Testis (tissue), 3 donors: Measurements from ENCODE around the gene NADSYN1. TPM values are rescaled to one million over a fixed set of nuclear protein-coding genes. Genes with fewer than 3 reads are reported as not detected.

ENCODE experiments used
- DNase-seq: peaks from one replicate; pipeline ENCODE4 v3.0.0-alpha.2; 2019
- H3K27ac ChIP-seq, 2 donors: fragments of 200-600 bp; sonication (generic); one replicate each; pipeline ENCODE4 v1.5.1; 2019
- H3K27me3 ChIP-seq: fragments of 200-600 bp; sonication (generic); one replicate; pipeline ENCODE4 v1.5.1; 2019
- H3K36me3 ChIP-seq: fragments of 200-600 bp; sonication (generic); one replicate; pipeline ENCODE4 v1.5.1; 2017; ENCODE audit warnings: low read depth; ENCODE audit errors: missing control alignments
- H3K4me1 ChIP-seq: fragments of 200-600 bp; sonication (generic); one replicate; pipeline ENCODE4 v1.5.1; 2019
- H3K4me3 ChIP-seq, 2 donors: fragments of 200-600 bp; sonication (generic); one replicate each; pipeline ENCODE4 v1.5.1; 2017 to 2019
- H3K9me3 ChIP-seq: fragments of 200-600 bp; sonication (generic); one replicate; pipeline ENCODE4 v1.5.1; 2017
- POLR2A ChIP-seq: fragments of 450-650 bp; IDR thresholded peaks from one replicate; pipeline ENCODE4 v1.6.1; 2017; ENCODE audit warnings: antibody characterized with exemption, mild to moderate bottlenecking, moderate library complexity
- WGBS, 2 donors: methylation state at CpG; one replicate each; pipeline ENCODE4 v1.1.5; 2018; 5-methylcytosine and 5-hydroxymethylcytosine counted together
- intact Hi-C: fragments of 100-400 bp; cut with DNase I; formaldehyde crosslinking; loops from one replicate; pipeline ENCODE4 v1.15.1; 2023; ENCODE audit warnings: low total_unique reads
- polyA plus RNA-seq: library from polyadenylated mRNA; stranded (reverse); fragments of 350-450 nt; fragmentation: Illumina TruSeq; extraction: RNeasy Lipid Tissue Mini Kit (QIAGEN cat#74804); gene quantifications from one replicate; pipeline ENCODE4 v1.2.3, GENCODE V29; 2014; ENCODE audit warnings: low read depth, low replicate concordance; ENCODE audit not compliant: insufficient read depth
- total RNA-seq, 2 donors: library from RNA; depleted of rRNA; stranded (reverse); fragments of >200 nt; gene quantifications; one replicate each; pipeline ENCODE4 v1.2.3, GENCODE V29; 2016
- TF ChIP-seq, protein P1 (sequence below), 3 experiments: fragments of 450-650 bp in 2 of 3; fragments of 200-600 bp in 1 of 3; sonication (generic) in 1 of 3; IDR thresholded peaks; one replicate each; pipeline ENCODE4 v1.5.1; 2016 to 2019; ENCODE audit warnings: antibody characterized with exemption in 3 of 3, mild to moderate bottlenecking in 2 of 3, moderate library complexity in 1 of 3

The NADSYN1 gene
- total and polyA plus RNA-seq, 3 donors from 2014 or later = 75.7 to 91.2 (median 79.4) TPM

GRCh38 chr11:71491531-71491930 lies 38.5 kb downstream of the NADSYN1 start:
- peak; percentile 9 for DNase-seq
- intact Hi-C loops = no loop called here
- Histone ChIP-seq H3K4me1 (peaks cover 5% of the 10 kb centered on the region), H3K36me3 (no peaks in the 10 kb centered on the region), H3K27ac (no peak overlapping the region), H3K9me3 (no peaks in the 10 kb centered on the region), H3K4me3 (no peak overlapping the region), H3K27me3 (no peaks in the 10 kb centered on the region)
- TF ChIP-seq, protein P1, sequence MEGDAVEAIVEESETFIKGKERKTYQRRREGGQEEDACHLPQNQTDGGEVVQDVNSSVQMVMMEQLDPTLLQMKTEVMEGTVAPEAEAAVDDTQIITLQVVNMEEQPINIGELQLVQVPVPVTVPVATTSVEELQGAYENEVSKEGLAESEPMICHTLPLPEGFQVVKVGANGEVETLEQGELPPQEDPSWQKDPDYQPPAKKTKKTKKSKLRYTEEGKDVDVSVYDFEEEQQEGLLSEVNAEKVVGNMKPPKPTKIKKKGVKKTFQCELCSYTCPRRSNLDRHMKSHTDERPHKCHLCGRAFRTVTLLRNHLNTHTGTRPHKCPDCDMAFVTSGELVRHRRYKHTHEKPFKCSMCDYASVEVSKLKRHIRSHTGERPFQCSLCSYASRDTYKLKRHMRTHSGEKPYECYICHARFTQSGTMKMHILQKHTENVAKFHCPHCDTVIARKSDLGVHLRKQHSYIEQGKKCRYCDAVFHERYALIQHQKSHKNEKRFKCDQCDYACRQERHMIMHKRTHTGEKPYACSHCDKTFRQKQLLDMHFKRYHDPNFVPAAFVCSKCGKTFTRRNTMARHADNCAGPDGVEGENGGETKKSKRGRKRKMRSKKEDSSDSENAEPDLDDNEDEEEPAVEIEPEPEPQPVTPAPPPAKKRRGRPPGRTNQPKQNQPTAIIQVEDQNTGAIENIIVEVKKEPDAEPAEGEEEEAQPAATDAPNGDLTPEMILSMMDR (IDR thresholded peaks at IDR 0.05) = no peak
- WGBS, 2 donors = 87 to 96% methylated on average over 4 to 19 of the region's 19 CpGs

GRCh38 chr11:71491940-71492339 lies 38.9 kb downstream of the NADSYN1 start:
- intact Hi-C loops = no loop called here
- no peak for TF ChIP-seq POLR2A
- TF ChIP-seq, protein P1 (IDR thresholded peaks at IDR 0.05) = no peak
- WGBS, 2 donors = 93 to 97% methylated on average over 9 of the region's 9 CpGs

GRCh38 chr11:71495286-71496230 lies 42.6 kb downstream of the NADSYN1 start:
- 94 to 95% methylated on average over 18 to 20 of the region's 20 CpGs for WGBS, 2 donors
- DNase-seq = peak; percentile 4
- no peaks in the 10 kb centered on the region for H3K36me3 ChIP-seq
- no peak overlapping the region for H3K4me3 ChIP-seq
- no peaks in the 10 kb centered on the region for H3K9me3 ChIP-seq
- intact Hi-C loops = no loop called here
- no peaks in the 10 kb centered on the region for H3K27me3 ChIP-seq
- H3K27ac ChIP-seq = no peak overlapping the region
- H3K4me1 ChIP-seq = no peaks in the 10 kb centered on the region
- no peak for TF ChIP-seq POLR2A
- TF ChIP-seq, protein P1 (IDR thresholded peaks at IDR 0.05) = no peak

More at GRCh38 chr11:71491940-71492339, 38.9 kb downstream of the NADSYN1 start:
- Histone ChIP-seq H3K36me3 (no peaks in the 10 kb centered on the region), H3K27ac (no peak overlapping the region), H3K9me3 (no peaks in the 10 kb centered on the region), H3K4me3 (no peak overlapping the region), H3K4me1 (peaks cover 5% of the 10 kb centered on the region), H3K27me3 (no peaks in the 10 kb centered on the region)
- peak; percentile 2 for DNase-seq

GRCh38 chr11:71496421-71496820 lies 43.4 kb downstream of the NADSYN1 start:
- Histone ChIP-seq H3K27me3 (no peaks in the 10 kb centered on the region), H3K4me1 (no peaks in the 10 kb centered on the region), H3K27ac (no peak overlapping the region), H3K4me3 (no peak overlapping the region), H3K36me3 (no peaks in the 10 kb centered on the region), H3K9me3 (no peaks in the 10 kb centered on the region)
- no peak for TF ChIP-seq POLR2A
- TF ChIP-seq, protein P1 (IDR thresholded peaks at IDR 0.05) = no peak
- intact Hi-C loops = no loop called here
- 98 to 99% methylated on average over 13 of the region's 13 CpGs for WGBS, 2 donors
- DNase-seq = peak; percentile 0
